Duodenal mucosa (tissue), 2 donors: Measurements from ENCODE around the gene ARPC1B.
"Not testable (repeated sequence)": the region's sequence is repeated elsewhere in the genome, so short reads cannot be mapped to it uniquely, and the experiment has no call there.

Experiments
- H3K27ac ChIP-seq: one replicate; pipeline ENCODE4 v1.7.0; 2013; ENCODE audit warnings: low read depth, low read length
- H3K27me3 ChIP-seq, 2 donors: one replicate each; pipeline ENCODE4 v1.7.0; 2013; ENCODE audit warnings: low read length in 2 of 2, control low read depth in 1 of 2; ENCODE audit not compliant: insufficient read depth in 2 of 2, control insufficient read depth in 1 of 2
- H3K36me3 ChIP-seq, 2 donors: one replicate each; pipeline ENCODE4 v1.7.0; 2013; ENCODE audit warnings: low read length in 2 of 2, control low read depth in 1 of 2; ENCODE audit not compliant: insufficient read depth in 2 of 2, control insufficient read depth in 1 of 2
- H3K4me1 ChIP-seq, 2 donors: one replicate each; pipeline ENCODE4 v1.7.0; 2013; ENCODE audit warnings: low read length in 2 of 2, control low read depth in 1 of 2; ENCODE audit not compliant: insufficient read depth in 2 of 2, control insufficient read depth in 1 of 2
- H3K4me3 ChIP-seq, 2 donors: one replicate each; pipeline ENCODE4 v1.7.0; 2013; ENCODE audit warnings: low read length in 2 of 2, low read depth in 1 of 2
- H3K9ac ChIP-seq, 2 donors: one replicate each; pipeline ENCODE4 v1.7.0; 2013; ENCODE audit warnings: low read length in 2 of 2, low read depth in 1 of 2
- H3K9me3 ChIP-seq, 2 donors: one replicate each; pipeline ENCODE4 v1.7.0; 2013; ENCODE audit warnings: low read length in 2 of 2, control low read depth in 1 of 2; ENCODE audit not compliant: control insufficient read depth in 1 of 2

Gene ARPC1B

DNA sequence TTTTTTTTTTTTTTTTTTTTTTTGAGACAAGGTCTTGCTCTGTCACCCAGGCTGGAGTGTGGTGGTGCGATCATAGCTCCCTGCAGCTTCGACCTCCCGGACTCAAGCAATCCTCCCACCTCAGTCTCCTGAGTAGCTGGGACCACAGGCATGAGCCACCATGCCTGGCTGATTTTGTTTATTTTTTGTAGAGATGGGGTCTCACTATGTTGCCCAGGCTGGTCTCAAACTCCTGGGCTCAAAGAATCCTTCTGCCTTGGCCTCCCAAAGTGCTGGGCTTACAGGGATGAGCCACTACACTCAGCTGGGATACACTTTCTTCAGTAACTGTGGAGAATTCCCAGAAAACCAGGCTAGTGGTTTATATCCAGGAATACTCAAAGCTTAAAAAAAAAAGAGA, 23.9 kb upstream of the ARPC1B start:
- not testable (repeated sequence) for H3K4me1 ChIP-seq, H3K4me3 ChIP-seq, H3K9me3 ChIP-seq, H3K27ac ChIP-seq, H3K27me3 ChIP-seq, H3K9ac ChIP-seq
- peaks cover 7 to 72% of the 10 kb centered on the region in 2 donors for H3K36me3 ChIP-seq

DNA sequence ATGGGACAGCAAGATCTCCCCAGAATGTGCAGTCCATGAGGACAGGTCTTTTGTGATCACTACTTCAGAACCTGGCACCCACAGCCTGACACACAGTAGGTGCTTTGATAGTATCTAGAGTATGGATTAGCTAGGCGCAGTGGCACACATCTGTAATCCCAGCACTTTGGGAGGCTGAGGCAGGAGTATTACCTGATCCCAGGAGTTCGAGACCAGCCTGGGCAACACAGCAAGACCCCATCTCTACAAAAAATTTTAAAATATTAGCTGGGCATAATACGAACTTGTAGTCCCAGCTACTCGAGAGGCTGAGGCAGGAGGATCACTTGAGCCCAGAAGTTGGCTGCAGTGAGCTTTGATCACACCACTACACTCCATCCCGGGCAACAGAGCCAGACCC, 22.3 kb upstream of the ARPC1B start:
- H3K36me3 ChIP-seq = peaks cover 13 to 75% of the 10 kb centered on the region in 2 donors
- H3K9me3 ChIP-seq = no peaks in the 10 kb centered on the region
- H3K27me3 ChIP-seq = no peaks in the 10 kb centered on the region
- no peak overlapping the region for H3K4me3 ChIP-seq
- no peaks in the 10 kb centered on the region for H3K4me1 ChIP-seq
- no peak overlapping the region for H3K27ac ChIP-seq
- H3K9ac ChIP-seq = no peak overlapping the region

DNA sequence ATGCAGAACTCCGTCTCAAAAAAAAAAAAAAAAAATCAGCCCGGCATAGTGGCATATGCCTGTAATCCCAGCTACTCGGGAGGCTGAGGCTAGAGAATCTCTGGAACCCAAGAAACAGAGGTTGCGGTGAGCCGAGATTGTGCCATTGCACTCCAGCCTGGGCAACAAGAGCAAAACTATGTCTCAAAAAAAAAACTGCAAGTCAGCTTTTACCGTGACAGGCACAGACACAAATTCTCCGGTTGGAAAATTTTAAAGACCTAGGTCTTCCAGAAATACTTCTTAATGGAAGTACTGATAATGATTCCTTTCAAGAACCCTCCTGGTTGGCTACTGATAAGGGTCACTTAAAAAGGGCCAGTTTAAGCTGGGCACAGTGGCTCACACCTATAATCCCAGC, 19.4 kb upstream of the ARPC1B start:
- H3K9me3 ChIP-seq = no peaks in the 10 kb centered on the region
- H3K27ac ChIP-seq = no peak overlapping the region
- no peak overlapping the region for H3K9ac ChIP-seq
- H3K4me1 ChIP-seq = no peaks in the 10 kb centered on the region
- no peak overlapping the region for H3K4me3 ChIP-seq
- H3K27me3 ChIP-seq = no peaks in the 10 kb centered on the region
- peaks cover 26 to 72% of the 10 kb centered on the region in 2 donors for H3K36me3 ChIP-seq

DNA sequence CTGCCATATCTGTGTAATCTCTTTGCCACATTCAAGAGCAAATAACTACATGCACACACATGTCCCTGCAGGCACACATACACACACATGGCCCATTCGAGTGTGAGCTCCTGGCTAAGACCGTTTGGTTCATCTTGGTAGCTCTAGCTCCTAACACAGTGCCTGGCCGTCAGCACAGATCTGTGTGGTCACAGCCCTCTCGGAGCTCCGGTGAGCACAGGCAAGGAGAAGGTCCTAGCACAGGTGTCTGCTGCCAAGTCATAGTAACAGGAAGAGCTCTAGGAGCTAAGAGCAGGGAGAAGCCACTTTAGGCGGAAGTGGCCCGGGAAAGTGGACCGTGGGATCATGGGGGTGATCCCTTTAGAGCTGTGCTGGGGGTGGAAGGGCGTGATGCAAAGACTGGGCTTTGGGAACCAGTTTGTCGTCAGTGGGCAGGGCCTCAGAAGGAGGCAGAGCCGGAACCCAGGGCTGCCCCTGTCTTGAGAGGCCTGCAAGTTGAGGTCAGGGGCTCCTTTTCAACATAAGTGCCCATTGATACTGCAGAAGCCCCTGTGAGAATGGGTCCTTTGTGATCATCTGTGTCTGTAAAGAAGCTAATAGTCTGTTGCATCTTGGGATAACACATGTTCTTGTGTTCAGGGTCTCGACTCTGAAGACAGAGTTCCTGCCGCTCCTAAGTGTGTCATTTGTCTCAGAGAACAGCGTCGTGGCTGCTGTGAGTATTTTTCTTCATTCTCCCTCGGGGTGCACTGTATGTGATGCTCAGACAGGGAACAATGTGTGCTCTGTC, 16.6 kb upstream of the ARPC1B start:
- no peak overlapping the region for H3K9ac ChIP-seq
- H3K36me3 ChIP-seq = peaks cover 26 to 71% of the 10 kb centered on the region in 2 donors
- no peak overlapping the region for H3K4me3 ChIP-seq
- H3K27me3 ChIP-seq = no peaks in the 10 kb centered on the region
- H3K9me3 ChIP-seq = no peaks in the 10 kb centered on the region
- no peaks in the 10 kb centered on the region for H3K4me1 ChIP-seq
- H3K27ac ChIP-seq = no peak overlapping the region

DNA sequence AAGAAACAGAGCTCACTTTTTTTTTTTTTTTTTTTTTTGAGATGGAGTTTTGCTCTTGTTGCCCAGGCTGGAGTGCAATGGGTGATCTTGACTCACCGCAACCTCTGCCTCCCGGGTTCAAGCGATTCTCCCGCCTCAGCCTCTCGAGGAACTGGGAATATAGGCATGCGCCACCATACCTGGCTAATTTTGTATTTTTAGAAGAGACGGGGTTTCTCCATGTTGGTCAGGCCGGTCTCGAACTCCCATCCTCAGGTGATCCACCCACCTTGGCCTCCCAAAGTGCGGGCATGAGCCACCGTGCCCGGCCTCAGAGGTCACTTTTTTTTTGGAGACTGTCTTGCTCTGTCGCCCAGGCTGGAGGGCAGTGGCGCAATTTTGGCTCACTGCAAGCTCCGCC, 16.0 kb upstream of the ARPC1B start:
- H3K27me3 ChIP-seq, H3K9ac ChIP-seq, H3K9me3 ChIP-seq, H3K27ac ChIP-seq, H3K4me1 ChIP-seq, H3K4me3 ChIP-seq: not testable (repeated sequence)
- H3K36me3 ChIP-seq = peaks cover 31 to 77% of the 10 kb centered on the region in 2 donors

DNA sequence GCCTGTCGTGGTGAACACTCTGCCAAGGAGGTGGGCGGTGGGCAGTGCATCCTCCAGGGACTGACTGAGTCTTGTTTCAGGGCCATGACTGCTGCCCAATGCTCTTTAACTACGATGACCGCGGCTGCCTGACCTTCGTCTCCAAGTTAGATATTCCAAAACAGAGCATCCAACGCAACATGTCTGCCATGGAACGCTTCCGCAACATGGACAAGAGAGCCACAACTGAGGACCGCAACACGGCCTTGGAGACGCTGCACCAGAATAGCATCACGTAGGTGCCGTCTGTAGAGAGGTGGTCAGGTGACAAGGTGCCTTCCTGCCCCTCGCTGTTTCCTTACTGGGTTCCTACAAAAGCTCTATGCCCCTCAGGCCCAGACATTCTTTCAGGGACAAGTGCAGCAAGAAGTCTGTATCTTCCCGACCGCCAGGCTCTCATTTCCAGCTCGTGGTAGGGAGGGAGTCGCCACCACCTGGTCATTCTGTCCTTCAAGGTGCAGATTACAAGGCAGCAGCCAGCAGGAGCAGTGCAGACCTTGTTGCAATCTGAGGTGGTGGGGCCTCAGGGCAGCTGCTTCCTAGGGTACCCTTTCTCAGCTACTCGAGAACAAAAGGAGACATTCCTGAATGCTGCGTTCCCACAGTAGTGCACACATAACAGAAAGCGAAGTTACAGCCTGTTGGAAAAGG, 14.9 kb upstream of the ARPC1B start:
- Histone ChIP-seq H3K9me3 (no peaks in the 10 kb centered on the region), H3K4me3 (no peak overlapping the region), H3K27me3 (no peaks in the 10 kb centered on the region), H3K36me3 (peaks cover 35 to 75% of the 10 kb centered on the region in 2 donors), H3K4me1 (no peaks in the 10 kb centered on the region), H3K27ac (no peak overlapping the region), H3K9ac (no peak overlapping the region)

DNA sequence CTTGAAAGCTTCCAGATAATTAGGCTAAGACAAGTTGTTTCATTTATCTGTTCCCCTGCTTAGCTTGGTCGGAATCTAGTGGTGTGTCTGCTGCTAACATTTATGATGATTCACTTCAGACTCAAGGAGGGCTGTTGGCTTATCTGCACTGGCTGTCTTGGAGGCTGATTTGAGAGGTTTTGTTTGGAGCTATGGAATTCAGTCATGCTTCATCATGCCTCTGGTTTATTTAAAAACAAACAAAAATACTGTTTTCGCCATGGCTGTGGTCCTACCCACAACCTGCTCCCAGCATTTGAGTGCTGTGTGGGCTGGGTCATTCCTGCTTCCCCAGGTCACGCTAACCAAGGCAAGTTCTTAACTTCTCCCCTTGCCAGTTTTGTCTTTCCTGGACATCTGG, 11.7 kb upstream of the ARPC1B start:
- Histone ChIP-seq H3K27ac (no peak overlapping the region), H3K9me3 (no peaks in the 10 kb centered on the region), H3K36me3 (peaks cover 37 to 77% of the 10 kb centered on the region in 2 donors), H3K4me3 (no peak overlapping the region), H3K27me3 (no peaks in the 10 kb centered on the region), H3K9ac (no peak overlapping the region), H3K4me1 (no peaks in the 10 kb centered on the region)

DNA sequence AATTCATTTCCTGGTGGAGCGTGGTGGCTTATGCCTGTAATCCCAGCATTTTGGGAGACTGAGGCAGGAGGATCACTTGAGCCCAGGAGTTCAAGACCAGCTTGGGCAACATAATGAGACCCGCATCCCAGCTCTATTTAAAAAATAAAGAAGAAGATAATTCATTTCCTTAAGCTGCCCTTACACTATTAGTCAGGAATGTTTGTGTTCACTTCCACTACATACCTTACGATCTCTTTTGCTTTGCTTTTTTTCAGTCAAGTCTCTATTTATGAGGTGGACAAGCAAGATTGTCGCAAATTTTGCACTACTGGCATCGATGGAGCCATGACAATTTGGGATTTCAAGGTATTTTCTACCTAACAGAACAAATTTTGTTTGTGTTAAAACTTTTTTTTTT, 11.2 kb upstream of the ARPC1B start:
- Histone ChIP-seq H3K27me3 (no peaks in the 10 kb centered on the region), H3K4me1 (no peaks in the 10 kb centered on the region), H3K4me3 (no peak overlapping the region), H3K9ac (no peak overlapping the region), H3K27ac (no peak overlapping the region), H3K36me3 (peaks cover 32 to 73% of the 10 kb centered on the region in 2 donors), H3K9me3 (no peaks in the 10 kb centered on the region)

DNA sequence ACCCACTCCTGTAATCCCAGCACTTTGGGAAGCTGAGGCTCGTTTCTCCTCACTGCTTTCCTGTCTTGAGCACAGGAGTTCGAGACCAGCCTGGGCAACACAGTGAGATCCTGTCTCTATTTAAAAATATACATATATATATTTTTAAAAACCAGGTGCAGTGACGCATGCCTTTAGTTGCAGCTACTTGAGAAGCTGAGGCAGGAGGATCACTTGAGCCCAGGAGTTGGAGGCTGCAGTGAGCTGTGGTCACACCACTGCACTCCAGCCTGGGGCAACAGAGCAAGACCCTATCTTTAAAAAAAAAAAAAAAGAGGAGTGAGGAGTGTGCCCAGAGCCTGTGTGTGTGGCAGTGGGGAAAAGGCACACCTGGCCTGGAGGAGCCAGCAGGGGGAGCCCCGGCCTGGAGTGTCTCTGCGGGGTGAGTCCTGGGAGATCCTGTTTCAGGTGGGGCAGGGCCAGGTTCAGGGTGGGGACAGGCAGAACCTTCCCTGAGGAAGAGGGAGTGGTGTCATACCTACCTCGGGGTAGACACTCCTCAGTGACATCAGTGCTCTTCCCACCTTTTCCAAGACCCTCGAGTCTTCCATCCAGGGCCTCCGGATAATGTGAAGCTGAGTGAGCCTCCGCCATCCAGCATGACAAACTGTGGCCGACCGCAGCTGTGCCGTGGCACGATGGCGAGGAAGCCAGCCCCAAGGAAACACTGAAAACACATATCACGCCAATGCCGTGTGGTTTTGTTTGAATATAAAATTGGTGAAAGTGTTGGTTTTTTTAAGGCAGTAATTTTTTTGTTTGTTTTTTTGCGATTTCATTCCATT, 9.0 kb upstream of the ARPC1B start:
- no peak overlapping the region for H3K9ac ChIP-seq
- H3K36me3 ChIP-seq = peaks cover 25 to 57% of the 10 kb centered on the region in 2 donors
- no peaks in the 10 kb centered on the region for H3K9me3 ChIP-seq

DNA sequence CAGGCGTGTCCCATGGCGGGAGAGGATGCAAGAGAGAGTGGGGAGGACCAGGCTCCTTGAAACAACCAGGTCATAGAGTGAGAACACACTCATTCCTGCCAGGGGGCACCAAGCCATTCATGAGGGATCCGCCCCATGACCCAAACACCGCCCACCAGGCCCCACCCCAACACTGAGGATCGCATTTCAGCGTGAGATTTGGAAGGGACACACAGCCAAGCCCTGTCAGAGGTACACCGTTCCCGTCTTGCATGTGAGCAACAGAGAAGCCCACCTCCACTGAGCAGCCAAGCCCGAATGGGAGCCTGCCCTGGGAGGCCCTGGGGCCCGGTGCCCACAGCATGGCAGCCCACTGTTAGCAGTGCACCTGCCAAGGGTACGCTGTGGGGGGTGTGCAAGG, 7.9 kb upstream of the ARPC1B start:
- no peaks in the 10 kb centered on the region for H3K4me1 ChIP-seq
- no peak overlapping the region for H3K4me3 ChIP-seq
- no peaks in the 10 kb centered on the region for H3K9me3 ChIP-seq
- no peak overlapping the region for H3K9ac ChIP-seq
- peaks cover 25 to 46% of the 10 kb centered on the region in 2 donors for H3K36me3 ChIP-seq
- no peak overlapping the region for H3K27ac ChIP-seq
- H3K27me3 ChIP-seq = no peaks in the 10 kb centered on the region

More for the DNA sequence above, 9.0 kb upstream of the ARPC1B start:
- no peaks in the 10 kb centered on the region for H3K4me1 ChIP-seq
- no peak overlapping the region for H3K27ac ChIP-seq
- H3K27me3 ChIP-seq = no peaks in the 10 kb centered on the region
- H3K4me3 ChIP-seq = no peak overlapping the region
